Breast epithelium (tissue), 4 donors: ENCODE data around the gene WBP1L. TPM values are rescaled to one million over a fixed set of nuclear protein-coding genes. Genes with fewer than 3 reads are reported as not detected.
A peak's percentile ranks its signal among the peaks of the same experiment; 100 is the strongest.

ENCODE experiments used
- DNase-seq, 2 donors: peaks; one replicate each; pipeline ENCODE4 v3.0.0-alpha.2; 2019; ENCODE audit warnings: low spot score in 2 of 2
- H3K27ac ChIP-seq, 2 donors: fragments of 200-600 bp; sonication (generic) in 1 of 2; one replicate each; pipeline ENCODE4 v1.5.1; 2016 to 2019; ENCODE audit warnings: mild to moderate bottlenecking in 1 of 2
- H3K27me3 ChIP-seq, 2 donors: fragments of 200-600 bp; sonication (generic) in 1 of 2; one replicate each; pipeline versions ENCODE4 v1.5.1 to v1.6.0; 2017 to 2019; ENCODE audit warnings: control low read depth in 1 of 2, mild to moderate bottlenecking in 1 of 2
- H3K36me3 ChIP-seq: fragments of 200-600 bp; one replicate; pipeline ENCODE4 v1.5.1; 2019
- H3K4me1 ChIP-seq, 2 donors: fragments of 200-600 bp; sonication (generic); one replicate each; pipeline ENCODE4 v1.5.1; 2016 to 2019; ENCODE audit warnings: control low read depth in 1 of 2
- H3K4me3 ChIP-seq, 3 donors: fragments of 200-600 bp; sonication (generic); 1 replicate in 2 of 3; 2 replicates in 1 of 3; pipeline ENCODE4 v1.5.1; 2016 to 2019; ENCODE audit warnings: mild to moderate bottlenecking in 3 of 3, moderate library complexity in 2 of 3
- H3K9me3 ChIP-seq, 2 donors: fragments of 200-600 bp; sonication (generic) in 1 of 2; one replicate each; pipeline ENCODE4 v1.5.1; 2016 to 2019; ENCODE audit warnings: control low read depth in 1 of 2
- CTCF ChIP-seq, 3 donors: fragments of 450-650 bp; IDR thresholded peaks; one replicate each; pipeline ENCODE4 v1.5.1; 2016 to 2017; ENCODE audit warnings: antibody characterized with exemption in 3 of 3, mild to moderate bottlenecking in 3 of 3, moderate library complexity in 3 of 3
- POLR2A ChIP-seq: fragments of 450-650 bp; IDR thresholded peaks from one replicate; pipeline ENCODE4 v1.6.1; 2016; ENCODE audit warnings: antibody characterized with exemption, mild to moderate bottlenecking, moderate library complexity
- POLR2AphosphoS5 ChIP-seq, 3 donors: sonication (generic); formaldehyde crosslinking; IDR thresholded peaks; one replicate each; pipeline ENCODE4 v1.6.1; 2017; ENCODE audit warnings: antibody characterized with exemption in 3 of 3
- intact Hi-C: fragments of 100-400 bp; cut with DNase I; formaldehyde crosslinking; loops from one replicate; pipeline ENCODE4 v1.15.1; 2023; ENCODE audit warnings: low total_unique reads
- total RNA-seq, 3 donors: library from RNA; depleted of rRNA; stranded (reverse); fragments of >200 nt; gene quantifications; one replicate each; pipeline ENCODE4 v1.1.0, GENCODE V29; 2016

WBP1L gene
- total RNA-seq, 3 donors from 2014 or later, result 114 to 174 (median 143) TPM

- no peaks in the 10 kb centered on the region for H3K27me3 ChIP-seq
- DNase-seq, result no peak
- peak overlapping the region; percentile 92 to 95 for H3K27ac ChIP-seq
- H3K4me3 ChIP-seq, result peak overlapping the region; percentile 94 to 100 (median 95)
- H3K4me1 ChIP-seq, result no peaks in the 10 kb centered on the region
- no peaks in the 10 kb centered on the region for H3K9me3 ChIP-seq
- intact Hi-C loops, result no loop called here
- H3K36me3 ChIP-seq, result no peaks in the 10 kb centered on the region
- no peak for TF ChIP-seq CTCF (IDR thresholded peaks at IDR 0.05)
- no peak for TF ChIP-seq POLR2A
Measured at GRCh38 chr10:102745157-102745556, 1.4 kb downstream of the WBP1L start.

GRCh38 chr10:102752266-102752930, 8.7 kb downstream of the WBP1L start:
- H3K36me3 ChIP-seq, result no peaks in the 10 kb centered on the region
- peak overlapping the region; percentile 83 to 92 for H3K27ac ChIP-seq
- TF ChIP-seq CTCF (IDR thresholded peaks at IDR 0.05), result no peak
- peak in 1 of 3 donors; percentile 60 for TF ChIP-seq POLR2AphosphoS5 (IDR thresholded peaks at IDR 0.05)
- no peak for TF ChIP-seq POLR2A
- peaks cover 0 to 4% of the 10 kb centered on the region in 2 donors for H3K4me1 ChIP-seq
- no peaks in the 10 kb centered on the region for H3K9me3 ChIP-seq
- no peaks in the 10 kb centered on the region for H3K27me3 ChIP-seq
- DNase-seq, result no peak
- intact Hi-C loops, result no loop called here
- no peak overlapping the region for H3K4me3 ChIP-seq

- Histone ChIP-seq H3K27me3 (no peaks in the 10 kb centered on the region), H3K27ac (peak overlapping the region; percentile 83 to 92), H3K4me3 (no peak overlapping the region), H3K36me3 (no peaks in the 10 kb centered on the region), H3K4me1 (peaks cover 0 to 4% of the 10 kb centered on the region in 2 donors), H3K9me3 (no peaks in the 10 kb centered on the region)
- no peak for DNase-seq
- TF ChIP-seq POLR2A (no peak), CTCF (IDR thresholded peaks at IDR 0.05) (peak in 2 of 3 donors; percentile 52 to 67), POLR2AphosphoS5 (IDR thresholded peaks at IDR 0.05) (peak in 2 of 3 donors; percentile 26 to 38)
- intact Hi-C loops, result no loop called here
Measured at GRCh38 chr10:102752934-102753664, 9.4 kb downstream of the WBP1L start.

GRCh38 chr10:102753718-102754117, 10.0 kb downstream of the WBP1L start:
- intact Hi-C loops, result no loop called here
- Histone ChIP-seq H3K27me3 (no peaks in the 10 kb centered on the region), H3K4me3 (no peak overlapping the region), H3K9me3 (no peaks in the 10 kb centered on the region), H3K36me3 (no peaks in the 10 kb centered on the region), H3K27ac (peak overlapping the region; percentile 83 to 92), H3K4me1 (peaks cover 0 to 4% of the 10 kb centered on the region in 2 donors)
- TF ChIP-seq POLR2A (no peak), CTCF (IDR thresholded peaks at IDR 0.05) (no peak), POLR2AphosphoS5 (IDR thresholded peaks at IDR 0.05) (no peak)
- DNase-seq, result no peak

GRCh38 chr10:102757323-102757722, 13.6 kb downstream of the WBP1L start:
- Histone ChIP-seq H3K27me3 (no peaks in the 10 kb centered on the region), H3K4me1 (peaks cover 0 to 4% of the 10 kb centered on the region in 2 donors), H3K9me3 (no peaks in the 10 kb centered on the region), H3K27ac (no peak overlapping the region), H3K4me3 (no peak overlapping the region), H3K36me3 (no peaks in the 10 kb centered on the region)
- intact Hi-C loops, result no loop called here
- no peak for DNase-seq
- TF ChIP-seq POLR2AphosphoS5 (IDR thresholded peaks at IDR 0.05), result no peak
- no peak for TF ChIP-seq POLR2A
